Panc1 (cell line): ENCODE results near the gene ADARB1.

ENCODE experiments used
- CTCF ChIP-seq: fragments of 450-650 bp; IDR thresholded peaks from 2 replicates; pipeline ENCODE4 v1.5.1; 2017; ENCODE audit warnings: mild to moderate bottlenecking
- POLR2AphosphoS5 ChIP-seq: IDR thresholded peaks from 2 replicates; pipeline ENCODE4 v1.6.1; 2012; ENCODE audit warnings: mild to moderate bottlenecking, low read depth, low read length, moderate library complexity
- REST ChIP-seq, 2 experiments: IDR thresholded peaks; 2 replicates each; pipeline ENCODE4 v1.6.1; 2011 to 2012; ENCODE audit warnings: low read depth in 2 of 2, control low read depth in 1 of 2, low read length in 1 of 2, mild to moderate bottlenecking in 1 of 2, moderate library complexity in 1 of 2; ENCODE audit not compliant: insufficient read depth in 1 of 2

- TF ChIP-seq CTCF (no peak), REST (IDR thresholded peaks at IDR 0.05; ENCODE audit: insufficient read depth in 1 of 2, low read depth in 2 of 2, low read length in 1 of 2) (no peak), POLR2AphosphoS5 (no peak)
Measured at GRCh38 chr21:45103971-45104520, 29.7 kb downstream of the ADARB1 start.
